OCI-LY7 (cell line): Measurements from ENCODE around the gene BORA. TPM values are rescaled to one million over a fixed set of nuclear protein-coding genes. Genes with fewer than 3 reads are reported as not detected.

Source experiments
- BruUV-seq: library from RNA; stranded (reverse); fragments of 400-500 nt; replicated peaks from 2 replicates; lab custom pipeline; 2021; lab: Mats Ljungman, UMichigan
- CTCF ChIA-PET: fragments of 300-600 bp; sonication (Branson Sonifier 250); formaldehyde crosslinking; loops from one replicate; lab custom pipeline; 2022; ENCODE audit warnings: antibody characterized with exemption; ENCODE audit not compliant: unreplicated experiment; lab: Charles Lee
- POLR2A ChIA-PET: fragments of 300-600 bp; sonication (Branson Sonifier 250); formaldehyde crosslinking; loops from one replicate; lab custom pipeline; 2022; ENCODE audit warnings: antibody characterized with exemption; lab: Charles Lee
- DNase-seq: peaks from one replicate; pipeline ENCODE4 v3.0.0-alpha.2; 2015; ENCODE audit warnings: low spot score
- H2AFZ ChIP-seq: fragments of 200-600 bp; sonication (generic), shearing (Covaris generic); 2 replicates; pipeline ENCODE4 v1.6.1; 2014; ENCODE audit warnings: mild to moderate bottlenecking, antibody characterized with exemption, low read length, moderate library complexity
- H3K27ac ChIP-seq: fragments of 200-600 bp; sonication (generic); 2 replicates; pipeline ENCODE4 v1.5.1; 2014; ENCODE audit warnings: mixed run types, low read depth, mild to moderate bottlenecking, moderate library complexity, low read length, inconsistent platforms; ENCODE audit not compliant: poor library complexity, severe bottlenecking
- H3K36me3 ChIP-seq: fragments of 200-600 bp; sonication (generic); 2 replicates; pipeline ENCODE4 v1.6.1; 2014; ENCODE audit warnings: mild to moderate bottlenecking, antibody characterized with exemption, low read length, moderate library complexity, mixed read lengths; ENCODE audit not compliant: insufficient read depth
- H3K4me1 ChIP-seq: fragments of 200-600 bp; sonication (generic); 2 replicates; pipeline ENCODE4 v1.5.1; 2014; ENCODE audit warnings: mild to moderate bottlenecking, low read length; ENCODE audit not compliant: insufficient read depth, poor library complexity, severe bottlenecking
- H3K4me2 ChIP-seq: fragments of 200-600 bp; sonication (generic); 2 replicates; pipeline ENCODE4 v1.6.1; 2014; ENCODE audit warnings: mild to moderate bottlenecking, low read length
- H3K4me3 ChIP-seq: fragments of 200-600 bp; sonication (generic); 2 replicates; pipeline ENCODE4 v1.5.1; 2014; ENCODE audit warnings: mild to moderate bottlenecking, low read depth, low read length; ENCODE audit not compliant: poor library complexity, severe bottlenecking
- H3K79me2 ChIP-seq: fragments of 200-600 bp; sonication (generic); 2 replicates; pipeline ENCODE4 v1.6.1; 2016; ENCODE audit warnings: low read depth, mild to moderate bottlenecking, low read length, moderate library complexity, mixed read lengths; ENCODE audit not compliant: insufficient read depth
- H3K9me2 ChIP-seq: fragments of 200-600 bp; sonication (generic); 2 replicates; pipeline ENCODE4 v1.6.1; 2016; ENCODE audit warnings: mild to moderate bottlenecking, low read length, mixed read lengths; ENCODE audit not compliant: insufficient read depth
- H3K9me3 ChIP-seq: fragments of 200-600 bp; sonication (generic); 2 replicates; pipeline ENCODE4 v1.6.1; 2014; ENCODE audit warnings: mild to moderate bottlenecking, mixed run types, low read length, mixed read lengths
- H4K20me1 ChIP-seq: fragments of 200-600 bp; sonication (generic); 2 replicates; pipeline ENCODE4 v1.6.1; 2014; ENCODE audit warnings: mild to moderate bottlenecking, antibody characterized with exemption, low read length, moderate library complexity, mixed read lengths; ENCODE audit not compliant: insufficient read depth
- CTCF ChIP-seq: fragments of 200-600 bp; sonication (generic); conservative IDR thresholded peaks from 2 replicates; pipeline ENCODE4 v1.5.1; 2014; ENCODE audit warnings: mild to moderate bottlenecking, antibody characterized with exemption, low read length, moderate library complexity, mixed read lengths
- EZH2phosphoT487 ChIP-seq: fragments of 200-600 bp; sonication (generic); IDR thresholded peaks from 2 replicates; pipeline ENCODE4 v1.6.1; 2018; ENCODE audit warnings: low read depth, borderline replicate concordance, mild to moderate bottlenecking, mixed run types, antibody characterized with exemption, low read length, moderate library complexity, mixed read lengths
- intact Hi-C: fragments of 100-400 bp; cut with micrococcal nuclease; formaldehyde crosslinking; loops from one replicate; pipeline ENCODE4 v1.10.0; 2022; ENCODE audit not compliant: unreplicated experiment
- small RNA-seq: library from RNA; depleted of rRNA; stranded (forward); fragments of <200 nt; gene quantifications from one replicate; pipeline ENCODE3, GENCODE V24; 2014
- total RNA-seq, 2 experiments: library from RNA; depleted of rRNA in 1 of 2; stranded (reverse); fragments of >200 nt in 1 of 2; shearing (Covaris generic) in 1 of 2; gene quantifications; 2 replicates each; pipeline ENCODE4 v1.2.3, GENCODE V29; 2014 to 2022

The BORA gene
- total RNA-seq, 2 experiments from 2014 or later = 28.6 to 30.5 TPM

- H4K20me1 ChIP-seq = no peaks in the 10 kb centered on the region; the same call in 1 of the 2 replicates
- H2AFZ ChIP-seq = no peak overlapping the region
- no peak overlapping the region for H3K27ac ChIP-seq
- DNase-seq = no peak
- BruUV-seq = no TSS peak
- ChIA-PET POLR2A (no interaction called here), CTCF (no interaction called here)
- H3K4me1 ChIP-seq = no peaks in the 10 kb centered on the region
- no peaks in the 10 kb centered on the region for H3K79me2 ChIP-seq
- no peak overlapping the region for H3K4me3 ChIP-seq
- H3K9me3 ChIP-seq = no peaks in the 10 kb centered on the region
- no peaks in the 10 kb centered on the region for H3K9me2 ChIP-seq
- H3K36me3 ChIP-seq = peaks cover 71% of the 10 kb centered on the region
- no peak overlapping the region for H3K4me2 ChIP-seq
- intact Hi-C loops = no loop called here
- TF ChIP-seq EZH2phosphoT487 = no peak
- no peak for TF ChIP-seq CTCF
These were observed 76.6 kb downstream of the BORA start for GRCh38 chr13:72804301-72804700.

Small RNA genes lying within 50 kb of the gene (small RNA-seq; reads per million reads assigned to genes)
- gene RNU6-80P = 0.16 reads per million

Other genes with a start within 250 kb of the BORA start
- gene MZT1, start 294 bp upstream of the BORA start, total RNA-seq (2014; rRNA removed; shearing (Covaris generic)) = 28.3 and 43.3 TPM in 2 replicates
- gene MZT1, start 294 bp upstream of the BORA start, total RNA-seq (2022) = 50.7 and 53.7 TPM in 2 replicates
- gene DIS3, start 54.0 kb downstream of the BORA start, total RNA-seq (2014; rRNA removed; shearing (Covaris generic)) = 30.6 and 36.0 TPM in 2 replicates
- 38.6 and 44.3 TPM in 2 replicates for gene DIS3, start 54.0 kb downstream of the BORA start, total RNA-seq (2022)
- 23.2 and 27.6 TPM in 2 replicates for gene PIBF1, start 54.2 kb downstream of the BORA start, total RNA-seq (2014; rRNA removed; shearing (Covaris generic))
- 32.1 and 33.7 TPM in 2 replicates for gene PIBF1, start 54.2 kb downstream of the BORA start, total RNA-seq (2022)